BJ (cell line): Measurements from ENCODE around the gene AKR7A2. TPM values are rescaled to one million over a fixed set of nuclear protein-coding genes. Genes with fewer than 3 reads are reported as not detected.

Experiments used
- CTCF ChIA-PET: fragments of 350-600 bp; formaldehyde crosslinking; extraction: SDS; loops from one replicate; lab custom pipeline; 2021; ENCODE audit warnings: antibody characterized with exemption, inconsistent platforms; lab: Yijun Ruan, JAX
- POLR2A ChIA-PET: fragments of 300-600 bp; sonication (Branson Sonifier 250); formaldehyde crosslinking; extraction: SDS; loops from one replicate; lab custom pipeline; 2021; ENCODE audit warnings: antibody characterized with exemption; lab: Charles Lee
- DNase-seq: peaks from one replicate; pipeline ENCODE4 v3.0.0-alpha.2; 2011; ENCODE audit warnings: low read depth
- H3K27me3 ChIP-seq: 2 replicates; pipeline ENCODE4 v1.6.0; 2011; ENCODE audit warnings: low read length; ENCODE audit not compliant: control insufficient read depth, insufficient read depth
- H3K36me3 ChIP-seq: 2 replicates; pipeline ENCODE4 v1.5.1; 2011; ENCODE audit warnings: low read length; ENCODE audit not compliant: control insufficient read depth, insufficient read depth
- H3K4me3 ChIP-seq: 2 replicates; pipeline ENCODE4 v1.5.1; 2011; ENCODE audit warnings: low read depth, mild to moderate bottlenecking, control low read depth, low read length
- CTCF ChIP-seq: IDR thresholded peaks from 2 replicates; pipeline ENCODE4 v1.5.1; 2011; ENCODE audit warnings: low read depth, mild to moderate bottlenecking, control low read depth, inconsistent platforms, low read length, moderate library complexity; ENCODE audit not compliant: insufficient read depth
- polyA plus RNA-seq: library from polyadenylated mRNA; depleted of rRNA; stranded (reverse); fragments of >200 nt; gene quantifications from 2 replicates; pipeline ENCODE4 v1.2.3, GENCODE V29; 2011

Gene AKR7A2
- polyA plus RNA-seq, 1 experiment: 73.6 TPM

GRCh38 chr1:19327301-19327700 is 15.4 kb upstream of the AKR7A2 start:
- Histone ChIP-seq H3K27me3 (no peaks in the 10 kb centered on the region), H3K4me3 (no peak overlapping the region), H3K36me3 (peaks cover 32% of the 10 kb centered on the region)
- ChIA-PET CTCF (interaction anchor here (0.7 to 1.6 kb wide), 2 partner anchors 15 to 17 kb away, joined by 3 to 4 read pairs; no protein-coding TSS in a partner anchor), POLR2A (no interaction called here)
- TF ChIP-seq CTCF: no peak
- DNase-seq: no peak

- no peak for TF ChIP-seq CTCF
- CTCF ChIA-PET: interaction anchor here (0.7 kb wide), 1 partner anchor 18 kb away, joined by 3 read pairs; no protein-coding TSS in a partner anchor
- Histone ChIP-seq H3K4me3 (no peak overlapping the region), H3K27me3 (no peaks in the 10 kb centered on the region), H3K36me3 (peaks cover 32% of the 10 kb centered on the region)
- POLR2A ChIA-PET: no interaction called here
- no peak for DNase-seq
Observed at GRCh38 chr1:19326748-19327065, 14.8 kb upstream of the AKR7A2 start.

DNA sequence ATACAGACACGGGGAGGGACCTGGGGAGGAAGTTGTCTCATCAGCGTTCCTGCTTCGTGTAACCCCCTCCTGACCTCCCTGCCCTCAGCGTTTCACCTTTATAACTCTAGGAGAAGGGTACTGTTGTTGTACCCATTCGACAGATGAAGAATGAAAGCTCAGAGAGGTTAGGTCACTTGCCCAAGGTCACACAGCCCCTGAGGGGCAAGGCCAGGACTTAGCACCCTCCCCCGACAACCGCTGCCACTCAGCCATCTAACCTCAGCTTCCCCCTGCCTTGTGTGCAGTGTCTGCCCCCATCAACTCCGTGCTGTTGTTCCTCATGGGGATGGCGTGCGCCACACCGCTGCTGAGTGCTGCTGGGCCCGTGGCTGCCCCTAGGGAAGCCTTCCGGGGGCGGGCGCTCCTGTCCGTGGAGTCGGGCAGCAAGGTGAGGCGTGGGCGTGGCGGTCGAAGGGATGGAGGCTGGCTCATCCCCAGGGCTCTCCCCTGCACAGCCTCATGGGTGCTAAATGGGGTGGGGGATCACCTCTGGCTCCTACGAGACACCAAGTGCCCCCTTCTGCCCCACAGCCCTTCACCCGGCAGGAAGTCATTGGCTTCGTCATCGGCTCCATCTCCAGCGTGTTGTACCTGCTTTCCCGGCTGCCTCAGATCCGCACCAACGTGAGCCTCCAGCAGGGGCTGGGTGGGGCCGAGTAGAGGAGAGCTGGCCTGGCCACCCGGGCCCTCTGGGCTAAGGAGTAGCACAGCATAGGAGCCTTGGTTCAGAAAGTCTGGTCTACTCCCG is 14.2 kb upstream of the AKR7A2 start:
- H3K27me3 ChIP-seq: no peaks in the 10 kb centered on the region
- no peak for DNase-seq
- peaks cover 32% of the 10 kb centered on the region for H3K36me3 ChIP-seq
- TF ChIP-seq CTCF: no peak
- POLR2A ChIA-PET: no interaction called here
- CTCF ChIA-PET: no interaction called here
- no peak overlapping the region for H3K4me3 ChIP-seq

DNA sequence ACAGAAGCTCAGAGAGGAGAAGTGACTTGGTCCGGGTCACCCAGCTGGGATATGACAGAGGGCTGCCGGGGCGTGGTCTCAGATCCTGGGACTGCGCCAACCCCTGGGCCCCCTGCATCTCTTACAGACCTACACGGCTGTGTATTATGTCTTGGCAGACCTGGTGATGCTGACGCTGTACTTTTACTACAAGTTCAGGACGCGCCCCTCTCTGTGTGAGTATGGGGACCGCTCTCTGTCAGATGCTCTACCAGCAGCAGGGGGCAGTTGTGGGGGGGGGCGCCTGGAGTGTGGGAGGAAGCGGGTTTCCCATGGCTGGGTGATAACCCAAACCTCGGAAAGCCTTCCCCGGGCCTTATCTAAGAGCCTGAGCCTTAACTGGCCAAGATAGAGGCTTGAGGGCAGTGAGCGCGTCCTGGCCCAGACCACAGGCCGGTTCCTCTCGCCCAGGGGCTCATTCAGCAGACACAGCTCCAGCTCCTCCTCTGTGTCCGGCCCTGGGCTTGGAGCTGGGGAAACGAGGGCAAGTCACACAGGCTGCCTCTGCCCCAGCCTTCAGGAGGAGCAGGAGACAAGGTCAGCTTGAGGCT is 13.5 kb upstream of the AKR7A2 start:
- POLR2A ChIA-PET: no interaction called here
- H3K4me3 ChIP-seq: no peak overlapping the region
- no peak for TF ChIP-seq CTCF
- H3K36me3 ChIP-seq: peaks cover 32% of the 10 kb centered on the region
- no peak for DNase-seq
- no peaks in the 10 kb centered on the region for H3K27me3 ChIP-seq
- CTCF ChIA-PET: no interaction called here

- TF ChIP-seq CTCF: no peak
- POLR2A ChIA-PET: no interaction called here
- CTCF ChIA-PET: no interaction called here
- no peak overlapping the region for H3K4me3 ChIP-seq
- H3K36me3 ChIP-seq: peaks cover 35% of the 10 kb centered on the region
- DNase-seq: no peak
- no peaks in the 10 kb centered on the region for H3K27me3 ChIP-seq
Observed at GRCh38 chr1:19324665-19324990, 12.7 kb upstream of the AKR7A2 start.
